DOHH2 (cell line): Measurements from ENCODE around the gene SERPING1.

Experiments
- H3F3A ChIP-seq: fragments of 200-600 bp; sonication (generic), shearing (Covaris generic); 2 replicates; pipeline ENCODE4 v1.6.0; 2016; ENCODE audit warnings: antibody characterized with exemption, mild to moderate bottlenecking; ENCODE audit not compliant: control insufficient read depth, insufficient read depth
- H3K27ac ChIP-seq: fragments of 200-600 bp; sonication (generic); 2 replicates; pipeline ENCODE4 v1.5.1; 2014; ENCODE audit warnings: low read depth, mild to moderate bottlenecking, low read length, moderate library complexity
- H3K27me3 ChIP-seq: fragments of 200-600 bp; sonication (generic); 2 replicates; pipeline ENCODE4 v1.6.1; 2014; ENCODE audit warnings: mild to moderate bottlenecking, low read length, mixed read lengths; ENCODE audit not compliant: control insufficient read depth
- H3K36me3 ChIP-seq: fragments of 200-600 bp; sonication (generic); 2 replicates; pipeline ENCODE4 v1.6.1; 2014; ENCODE audit warnings: mild to moderate bottlenecking, low read length, moderate library complexity, mixed read lengths; ENCODE audit not compliant: control insufficient read depth
- H3K4me1 ChIP-seq: fragments of 200-600 bp; sonication (generic); 2 replicates; pipeline ENCODE4 v1.6.1; 2014; ENCODE audit warnings: mild to moderate bottlenecking, low read length, mixed read lengths; ENCODE audit not compliant: control insufficient read depth
- H3K4me2 ChIP-seq: fragments of 200-600 bp; sonication (generic); 2 replicates; pipeline ENCODE4 v1.6.0; 2014; ENCODE audit warnings: mild to moderate bottlenecking, low read length, moderate library complexity
- H3K4me3 ChIP-seq: fragments of 200-600 bp; sonication (generic); 2 replicates; pipeline ENCODE4 v1.5.1; 2014; ENCODE audit warnings: mild to moderate bottlenecking, low read length, mixed read lengths
- H3K79me2 ChIP-seq: fragments of 200-600 bp; sonication (generic); 2 replicates; pipeline ENCODE4 v1.6.1; 2014; ENCODE audit warnings: mild to moderate bottlenecking, low read length, mixed read lengths; ENCODE audit not compliant: control insufficient read depth
- H3K9me2 ChIP-seq: fragments of 200-600 bp; sonication (generic); replicated peaks from 2 replicates; pipeline ENCODE4 v1.6.1; 2014; ENCODE audit warnings: mild to moderate bottlenecking, low read length, mixed read lengths; ENCODE audit not compliant: control insufficient read depth
- H3K9me3 ChIP-seq: fragments of 200-600 bp; sonication (generic); 2 replicates; pipeline ENCODE4 v1.6.1; 2014; ENCODE audit warnings: antibody characterized with exemption, low read length, mixed read lengths; ENCODE audit not compliant: control insufficient read depth, insufficient read depth
- H4K20me1 ChIP-seq: fragments of 200-600 bp; sonication (generic); 2 replicates; pipeline ENCODE4 v1.6.0; 2014; ENCODE audit warnings: low read depth, mild to moderate bottlenecking, antibody characterized with exemption, low read length, moderate library complexity; ENCODE audit not compliant: control insufficient read depth, insufficient read depth
- CTCF ChIP-seq: fragments of 200-600 bp; sonication (generic); IDR thresholded peaks from one replicate; pipeline ENCODE4 v1.5.1; 2014; ENCODE audit warnings: antibody characterized with exemption, mild to moderate bottlenecking, low read depth, low read length; ENCODE audit not compliant: poor library complexity, severe bottlenecking
- EZH2phosphoT487 ChIP-seq: fragments of 200-600 bp; sonication (generic); IDR thresholded peaks from 2 replicates; pipeline ENCODE4 v1.6.1; 2017; ENCODE audit warnings: borderline replicate concordance, mild to moderate bottlenecking, antibody characterized with exemption, low read length, moderate library complexity, mixed read lengths

SERPING1 gene

GRCh38 chr11:57633394-57634070, 36.0 kb downstream of the SERPING1 start:
- H3K4me3 ChIP-seq = no peak overlapping the region
- H3K27ac ChIP-seq = no peak overlapping the region
- H3K79me2 ChIP-seq = no peaks in the 10 kb centered on the region
- no peaks in the 10 kb centered on the region for H3K4me1 ChIP-seq
- H3K9me2 ChIP-seq = no peaks in the 10 kb centered on the region
- H3K36me3 ChIP-seq = no peaks in the 10 kb centered on the region
- peaks cover 12% of the 10 kb centered on the region for H3K27me3 ChIP-seq
- H3F3A ChIP-seq = no peaks in the 10 kb centered on the region
- H3K4me2 ChIP-seq = no peak overlapping the region
- no peaks in the 10 kb centered on the region for H3K9me3 ChIP-seq
- no peak for TF ChIP-seq EZH2phosphoT487
- no peak for TF ChIP-seq CTCF
- H4K20me1 ChIP-seq = no peaks in the 10 kb centered on the region

GRCh38 chr11:57634311-57634710, 36.8 kb downstream of the SERPING1 start:
- no peak overlapping the region for H3K4me2 ChIP-seq
- H3K27me3 ChIP-seq = peaks cover 20% of the 10 kb centered on the region
- no peaks in the 10 kb centered on the region for H3K9me2 ChIP-seq
- H3K4me3 ChIP-seq = no peak overlapping the region
- H3K9me3 ChIP-seq = no peaks in the 10 kb centered on the region
- H3K4me1 ChIP-seq = no peaks in the 10 kb centered on the region
- no peaks in the 10 kb centered on the region for H3K79me2 ChIP-seq
- TF ChIP-seq EZH2phosphoT487 = no peak
- TF ChIP-seq CTCF = no peak
- no peaks in the 10 kb centered on the region for H3F3A ChIP-seq
- no peaks in the 10 kb centered on the region for H4K20me1 ChIP-seq
- H3K36me3 ChIP-seq = no peaks in the 10 kb centered on the region
- no peak overlapping the region for H3K27ac ChIP-seq

- Histone ChIP-seq H3K9me2 (no peaks in the 10 kb centered on the region), H4K20me1 (no peaks in the 10 kb centered on the region), H3K9me3 (no peaks in the 10 kb centered on the region), H3K4me1 (no peaks in the 10 kb centered on the region), H3K79me2 (no peaks in the 10 kb centered on the region), H3K27ac (no peak overlapping the region), H3K27me3 (peaks cover 23% of the 10 kb centered on the region), H3K36me3 (no peaks in the 10 kb centered on the region), H3K4me2 (no peak overlapping the region), H3F3A (no peaks in the 10 kb centered on the region), H3K4me3 (no peak overlapping the region)
- no peak for TF ChIP-seq EZH2phosphoT487
- no peak for TF ChIP-seq CTCF
Observed at GRCh38 chr11:57635246-57635645, 37.8 kb downstream of the SERPING1 start.
